ENCODE results near the gene PLCB1.

DNA sequence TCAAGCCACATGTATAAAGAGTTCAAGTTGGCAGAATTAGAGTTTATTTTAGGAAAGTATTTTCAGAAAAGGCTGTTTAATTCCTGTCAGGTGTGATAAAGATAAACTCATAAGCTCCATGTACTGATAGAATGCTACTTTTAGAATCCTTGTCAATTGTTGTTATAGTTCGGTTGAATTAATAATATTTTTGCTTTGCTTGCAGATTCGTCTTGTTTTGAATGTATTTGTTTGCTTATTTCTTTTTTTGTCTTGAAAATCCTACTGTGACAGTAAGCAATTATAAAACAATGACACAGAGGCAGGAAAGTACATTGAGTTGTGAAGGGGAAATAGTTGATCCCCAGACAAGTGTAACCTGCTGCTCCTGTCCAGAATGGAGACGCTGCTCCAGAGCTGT is 602.9 kb downstream of the PLCB1 start:
- TF ChIP-seq POLR2A (IDR thresholded peaks at IDR 0.05; ENCODE audit: low read depth, low read length) (no peak), CHD1 (IDR thresholded peaks at IDR 0.05; ENCODE audit: low read depth, low read length) (no peak), MAZ (IDR thresholded peaks at IDR 0.05; ENCODE audit: borderline replicate concordance, low read depth, low read length) (no peak), SMC3 (IDR thresholded peaks at IDR 0.05; ENCODE audit: low read depth, low read length) (no peak), RCOR1 (IDR thresholded peaks at IDR 0.05; ENCODE audit: insufficient replicate concordance, low read length) (no peak), RAD21 (IDR thresholded peaks at IDR 0.05; ENCODE audit: low read length) (no peak), FOS (IDR thresholded peaks at IDR 0.05; ENCODE audit: low read depth, low read length) (no peak)
- TF ChIP-seq, protein P1, sequence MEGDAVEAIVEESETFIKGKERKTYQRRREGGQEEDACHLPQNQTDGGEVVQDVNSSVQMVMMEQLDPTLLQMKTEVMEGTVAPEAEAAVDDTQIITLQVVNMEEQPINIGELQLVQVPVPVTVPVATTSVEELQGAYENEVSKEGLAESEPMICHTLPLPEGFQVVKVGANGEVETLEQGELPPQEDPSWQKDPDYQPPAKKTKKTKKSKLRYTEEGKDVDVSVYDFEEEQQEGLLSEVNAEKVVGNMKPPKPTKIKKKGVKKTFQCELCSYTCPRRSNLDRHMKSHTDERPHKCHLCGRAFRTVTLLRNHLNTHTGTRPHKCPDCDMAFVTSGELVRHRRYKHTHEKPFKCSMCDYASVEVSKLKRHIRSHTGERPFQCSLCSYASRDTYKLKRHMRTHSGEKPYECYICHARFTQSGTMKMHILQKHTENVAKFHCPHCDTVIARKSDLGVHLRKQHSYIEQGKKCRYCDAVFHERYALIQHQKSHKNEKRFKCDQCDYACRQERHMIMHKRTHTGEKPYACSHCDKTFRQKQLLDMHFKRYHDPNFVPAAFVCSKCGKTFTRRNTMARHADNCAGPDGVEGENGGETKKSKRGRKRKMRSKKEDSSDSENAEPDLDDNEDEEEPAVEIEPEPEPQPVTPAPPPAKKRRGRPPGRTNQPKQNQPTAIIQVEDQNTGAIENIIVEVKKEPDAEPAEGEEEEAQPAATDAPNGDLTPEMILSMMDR (conservative IDR thresholded peaks at IDR 0.05; ENCODE audit: low read depth, low read length): no peak
- TF ChIP-seq, protein P2, sequence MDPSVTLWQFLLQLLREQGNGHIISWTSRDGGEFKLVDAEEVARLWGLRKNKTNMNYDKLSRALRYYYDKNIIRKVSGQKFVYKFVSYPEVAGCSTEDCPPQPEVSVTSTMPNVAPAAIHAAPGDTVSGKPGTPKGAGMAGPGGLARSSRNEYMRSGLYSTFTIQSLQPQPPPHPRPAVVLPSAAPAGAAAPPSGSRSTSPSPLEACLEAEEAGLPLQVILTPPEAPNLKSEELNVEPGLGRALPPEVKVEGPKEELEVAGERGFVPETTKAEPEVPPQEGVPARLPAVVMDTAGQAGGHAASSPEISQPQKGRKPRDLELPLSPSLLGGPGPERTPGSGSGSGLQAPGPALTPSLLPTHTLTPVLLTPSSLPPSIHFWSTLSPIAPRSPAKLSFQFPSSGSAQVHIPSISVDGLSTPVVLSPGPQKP (IDR thresholded peaks at IDR 0.05; ENCODE audit: borderline replicate concordance, low read depth, low read length): no peak
